Glutamatergic neuron (in vitro differentiated cells): Measurements from ENCODE around the gene GAMT. TPM values are rescaled to one million over a fixed set of nuclear protein-coding genes. Genes with fewer than 3 reads are reported as not detected.
A peak's percentile ranks its signal among the peaks of the same experiment; 100 is the strongest.
"Not testable (repeated sequence)": the region's sequence is repeated elsewhere in the genome, so short reads cannot be mapped to it uniquely, and the experiment has no call there.

ENCODE experiments used
- DNase-seq: peaks from one replicate; pipeline ENCODE4 v3.0.0; 2022
- H3K27ac Mint-ChIP-seq: one replicate; pipeline ENCODE4 v1.8.0; 2020; ENCODE audit warnings: mild to moderate bottlenecking, mixed read lengths, inconsistent platforms; ENCODE audit not compliant: unreplicated experiment
- H3K27me3 Mint-ChIP-seq: one replicate; pipeline ENCODE4 v1.8.0; 2020; ENCODE audit warnings: mild to moderate bottlenecking, moderate library complexity, mixed read lengths, inconsistent platforms; ENCODE audit not compliant: unreplicated experiment
- H3K36me3 Mint-ChIP-seq: one replicate; pipeline ENCODE4 v1.8.0; 2020; ENCODE audit warnings: mild to moderate bottlenecking, mixed read lengths, inconsistent platforms; ENCODE audit not compliant: unreplicated experiment
- H3K4me1 Mint-ChIP-seq: one replicate; pipeline ENCODE4 v1.8.0; 2020; ENCODE audit warnings: mild to moderate bottlenecking, low read depth, mixed read lengths, inconsistent platforms; ENCODE audit not compliant: unreplicated experiment
- H3K4me3 Mint-ChIP-seq: one replicate; pipeline ENCODE4 v1.8.0; 2020; ENCODE audit warnings: mild to moderate bottlenecking, mixed read lengths, inconsistent platforms; ENCODE audit not compliant: unreplicated experiment
- H3K9me3 Mint-ChIP-seq: one replicate; pipeline ENCODE4 v1.8.0; 2020; ENCODE audit warnings: mild to moderate bottlenecking, moderate library complexity, mixed read lengths, inconsistent platforms; ENCODE audit not compliant: unreplicated experiment
- total RNA-seq: library from RNA; stranded (reverse); fragmentation: NEBNext Ultra II Directional; extraction: Animal tissue kit (Norgen Biotek cat#: 25700); gene quantifications from one replicate; pipeline ENCODE4 v1.2.1, GENCODE V29; 2021; ENCODE audit not compliant: unreplicated experiment
- TF ChIP-seq, protein P1 (sequence below): fragments of 200-600 bp; sonication (generic); IDR thresholded peaks from one replicate; pipeline ENCODE4 v1.5.0; 2021; ENCODE audit not compliant: partially characterized antibody, unreplicated experiment

GAMT gene
- total RNA-seq, 1 donor from 2014 or later = 17.9 TPM

DNA sequence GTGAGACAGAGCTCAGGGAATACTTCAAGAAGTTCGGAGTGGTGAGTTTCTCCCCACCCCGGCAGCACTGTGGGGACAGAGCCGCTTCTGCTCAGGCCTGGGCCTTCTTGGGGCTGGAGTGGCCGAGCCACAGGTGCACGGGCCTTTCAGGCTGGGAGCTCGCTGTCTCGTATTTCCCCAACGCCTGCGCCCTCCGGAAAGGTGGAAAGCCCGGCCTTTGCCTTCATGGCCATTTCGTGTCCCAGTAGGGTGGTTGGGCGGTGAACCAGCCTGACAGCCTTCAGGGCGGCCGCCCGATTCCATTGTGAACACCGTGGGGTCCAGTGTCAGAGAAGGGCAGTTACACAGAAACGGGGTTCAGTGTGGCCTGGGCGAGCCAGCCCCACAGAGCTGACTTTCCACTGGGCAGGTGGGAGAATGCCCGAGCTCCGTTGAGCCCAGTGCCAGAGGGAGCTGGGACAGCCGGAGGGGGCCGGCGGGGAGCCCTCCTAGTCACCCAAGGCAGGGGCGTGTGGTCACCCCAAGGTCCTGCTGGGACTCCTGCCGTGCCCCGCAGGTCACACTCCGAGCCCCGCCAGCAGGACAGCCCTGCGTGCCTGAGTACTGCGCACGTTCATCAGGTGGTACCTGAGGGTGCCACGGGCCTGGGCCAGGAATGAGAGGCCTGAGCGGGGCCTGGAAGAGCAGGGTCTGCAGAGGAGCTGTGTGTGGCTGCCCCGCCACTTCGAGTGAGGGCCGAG, 20.0 kb upstream of the GAMT start:
- H3K27ac Mint-ChIP-seq = no peak overlapping the region
- peaks cover 8% of the 10 kb centered on the region for H3K27me3 Mint-ChIP-seq
- DNase-seq = no peak
- H3K4me3 Mint-ChIP-seq = no peak overlapping the region
- TF ChIP-seq, protein P1, sequence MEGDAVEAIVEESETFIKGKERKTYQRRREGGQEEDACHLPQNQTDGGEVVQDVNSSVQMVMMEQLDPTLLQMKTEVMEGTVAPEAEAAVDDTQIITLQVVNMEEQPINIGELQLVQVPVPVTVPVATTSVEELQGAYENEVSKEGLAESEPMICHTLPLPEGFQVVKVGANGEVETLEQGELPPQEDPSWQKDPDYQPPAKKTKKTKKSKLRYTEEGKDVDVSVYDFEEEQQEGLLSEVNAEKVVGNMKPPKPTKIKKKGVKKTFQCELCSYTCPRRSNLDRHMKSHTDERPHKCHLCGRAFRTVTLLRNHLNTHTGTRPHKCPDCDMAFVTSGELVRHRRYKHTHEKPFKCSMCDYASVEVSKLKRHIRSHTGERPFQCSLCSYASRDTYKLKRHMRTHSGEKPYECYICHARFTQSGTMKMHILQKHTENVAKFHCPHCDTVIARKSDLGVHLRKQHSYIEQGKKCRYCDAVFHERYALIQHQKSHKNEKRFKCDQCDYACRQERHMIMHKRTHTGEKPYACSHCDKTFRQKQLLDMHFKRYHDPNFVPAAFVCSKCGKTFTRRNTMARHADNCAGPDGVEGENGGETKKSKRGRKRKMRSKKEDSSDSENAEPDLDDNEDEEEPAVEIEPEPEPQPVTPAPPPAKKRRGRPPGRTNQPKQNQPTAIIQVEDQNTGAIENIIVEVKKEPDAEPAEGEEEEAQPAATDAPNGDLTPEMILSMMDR = no peak
- H3K4me1 Mint-ChIP-seq = peaks cover 28% of the 10 kb centered on the region
- H3K9me3 Mint-ChIP-seq = peaks cover 9% of the 10 kb centered on the region
- H3K36me3 Mint-ChIP-seq = peaks cover 3% of the 10 kb centered on the region

DNA sequence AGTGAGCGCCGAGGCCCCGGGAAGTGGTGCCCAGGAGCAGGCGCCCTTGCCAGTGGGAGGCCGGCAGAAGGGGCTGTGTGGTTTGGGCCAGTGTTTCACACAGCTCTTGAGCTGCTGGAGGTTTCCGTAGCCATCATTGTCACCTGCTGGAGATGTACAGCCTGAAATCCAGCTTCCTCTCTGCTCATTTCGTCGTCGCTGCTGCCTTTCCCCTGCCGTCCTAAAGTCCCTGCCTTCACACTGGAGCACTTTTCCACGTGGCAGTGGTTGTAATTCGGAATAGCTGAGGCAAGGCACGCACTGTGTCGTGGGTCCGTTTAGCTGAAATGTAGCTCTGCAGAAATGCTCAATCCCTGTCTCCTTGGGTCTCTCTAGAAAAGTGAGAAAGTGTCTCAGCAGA, 19.2 kb upstream of the GAMT start:
- Mint-ChIP-seq H3K27ac (peak overlapping the region; percentile 75), H3K4me1 (peaks cover 25% of the 10 kb centered on the region), H3K9me3 (peaks cover 11% of the 10 kb centered on the region), H3K36me3 (peaks cover 3% of the 10 kb centered on the region), H3K4me3 (no peak overlapping the region), H3K27me3 (peaks cover 8% of the 10 kb centered on the region)
- TF ChIP-seq, protein P1 = no peak
- DNase-seq = no peak

- H3K36me3 Mint-ChIP-seq, H3K27me3 Mint-ChIP-seq, H3K4me3 Mint-ChIP-seq, DNase-seq, H3K27ac Mint-ChIP-seq: not testable (repeated sequence)
- Mint-ChIP-seq H3K9me3 (peaks cover 12% of the 10 kb centered on the region), H3K4me1 (peaks cover 27% of the 10 kb centered on the region)
These were observed 18.7 kb upstream of the GAMT start for GRCh38 chr19:1420085-1420484.

- H3K4me3 Mint-ChIP-seq = peak overlapping the region; percentile 57
- no peak for DNase-seq
- H3K4me1 Mint-ChIP-seq = peaks cover 26% of the 10 kb centered on the region
- H3K36me3 Mint-ChIP-seq = peaks cover 3% of the 10 kb centered on the region
- TF ChIP-seq, protein P1 = no peak
- H3K9me3 Mint-ChIP-seq = peaks cover 12% of the 10 kb centered on the region
- peak overlapping the region; percentile 70 for H3K27ac Mint-ChIP-seq
- peaks cover 10% of the 10 kb centered on the region for H3K27me3 Mint-ChIP-seq
These were observed 17.8 kb upstream of the GAMT start for GRCh38 chr19:1418951-1419738.

DNA sequence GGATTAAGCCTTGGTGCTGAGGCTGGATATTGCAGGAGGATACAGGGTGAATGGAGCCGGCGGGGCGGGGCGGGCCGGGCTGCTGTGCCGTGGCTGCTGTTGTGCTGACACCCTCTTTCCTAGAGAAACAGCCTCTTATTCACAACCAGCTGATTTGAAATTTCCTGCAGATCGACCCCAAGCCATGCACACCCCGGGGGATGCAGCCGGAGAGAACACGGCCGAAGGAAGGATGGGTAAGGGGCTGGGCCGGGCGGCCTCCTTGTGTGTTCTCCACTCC, 17.1 kb upstream of the GAMT start:
- TF ChIP-seq, protein P1 = no peak
- peak overlapping the region; percentile 11 for H3K4me3 Mint-ChIP-seq

More for the DNA sequence above, 17.1 kb upstream of the GAMT start:
- Mint-ChIP-seq H3K9me3 (peaks cover 12% of the 10 kb centered on the region), H3K4me1 (peaks cover 23% of the 10 kb centered on the region), H3K27ac (peak overlapping the region; percentile 59), H3K36me3 (peaks cover 3% of the 10 kb centered on the region), H3K27me3 (peaks cover 10% of the 10 kb centered on the region)
- no peak for DNase-seq
